ENCODE data around the gene ARHGAP18.
A peak's percentile ranks its signal among the peaks of the same experiment; 100 is the strongest.

The ARHGAP18 gene

GRCh38 chr6:129641344-129641743, 68.6 kb downstream of the ARHGAP18 start:
- no peak for DNase-seq

GRCh38 chr6:129638686-129639085, 71.3 kb downstream of the ARHGAP18 start:
- no peak for DNase-seq

- no peak for DNase-seq
These were observed 71.8 kb downstream of the ARHGAP18 start for GRCh38 chr6:129638055-129638684.

GRCh38 chr6:129637340-129638054, 72.5 kb downstream of the ARHGAP18 start:
- DNase-seq, result no peak

GRCh38 chr6:129635396-129636130, 74.4 kb downstream of the ARHGAP18 start:
- peak; percentile 84 for DNase-seq

- no peak for DNase-seq
These were observed 75.4 kb downstream of the ARHGAP18 start for GRCh38 chr6:129634411-129635230.

GRCh38 chr6:129633529-129633928, 76.4 kb downstream of the ARHGAP18 start:
- no peak for DNase-seq

GRCh38 chr6:129632172-129632613, 77.8 kb downstream of the ARHGAP18 start:
- no peak for DNase-seq

- DNase-seq, result no peak
These were observed 78.9 kb downstream of the ARHGAP18 start for GRCh38 chr6:129631070-129631469.

GRCh38 chr6:129630596-129630995, 79.4 kb downstream of the ARHGAP18 start:
- DNase-seq, result no peak

GRCh38 chr6:129628101-129628815, 81.7 kb downstream of the ARHGAP18 start:
- DNase-seq, result no peak

GRCh38 chr6:129624488-129624887, 85.5 kb downstream of the ARHGAP18 start:
- DNase-seq, result no peak

GRCh38 chr6:129623008-129623732, 86.8 kb downstream of the ARHGAP18 start:
- no peak for DNase-seq

GRCh38 chr6:129621252-129621651, 88.7 kb downstream of the ARHGAP18 start:
- DNase-seq, result no peak

GRCh38 chr6:129620234-129620610, 89.8 kb downstream of the ARHGAP18 start:
- no peak for DNase-seq

GRCh38 chr6:129619579-129620233, 90.3 kb downstream of the ARHGAP18 start:
- no peak for DNase-seq

- DNase-seq, result no peak
These were observed 92.0 kb downstream of the ARHGAP18 start for GRCh38 chr6:129617986-129618385.

GRCh38 chr6:129615496-129615895, 94.5 kb downstream of the ARHGAP18 start:
- DNase-seq, result no peak

- no peak for DNase-seq
These were observed 95.0 kb downstream of the ARHGAP18 start for GRCh38 chr6:129615020-129615419.

- no peak for DNase-seq
These were observed 95.5 kb downstream of the ARHGAP18 start for GRCh38 chr6:129614464-129614863.

- DNase-seq, result no peak
These were observed 97.5 kb downstream of the ARHGAP18 start for GRCh38 chr6:129612440-129612839.

All from femur (tissue), 1 donor.